GF-D8 (cell line): ENCODE data around the gene LSMEM2.
"Not testable (repeated sequence)": the region's sequence is repeated elsewhere in the genome, so short reads cannot be mapped to it uniquely, and the experiment has no call there.

ENCODE experiments used
- DNase-seq: peaks from one replicate; lab custom pipeline; 2025; lab: John Stamatoyannopoulos, UW

The LSMEM2 gene

GRCh38 chr3:50264964-50265485 lies 13.9 kb upstream of the LSMEM2 start:
- no peak for DNase-seq

- no peak for DNase-seq
Measured at GRCh38 chr3:50265571-50265970, 13.3 kb upstream of the LSMEM2 start.

- no peak for DNase-seq
Measured at GRCh38 chr3:50266017-50266416, 12.9 kb upstream of the LSMEM2 start.

GRCh38 chr3:50266836-50267235 lies 12.1 kb upstream of the LSMEM2 start:
- no peak for DNase-seq

GRCh38 chr3:50267280-50267913 lies 11.5 kb upstream of the LSMEM2 start:
- no peak for DNase-seq

- no peak for DNase-seq
Measured at GRCh38 chr3:50268276-50268675, 10.6 kb upstream of the LSMEM2 start.

GRCh38 chr3:50268703-50269451 lies 10.0 kb upstream of the LSMEM2 start, which contains the start of gene SEMA3B:
SEMA3B (plus strand) TSS chr3:50269147; CDS start chr3:50269241, 94 bp downstream.
- DNase-seq, result no peak

GRCh38 chr3:50269460-50269859 lies 9.4 kb upstream of the LSMEM2 start:
- no peak for DNase-seq

- no peak for DNase-seq
Measured at GRCh38 chr3:50269977-50270413, 8.9 kb upstream of the LSMEM2 start.

- DNase-seq, result no peak
Measured at GRCh38 chr3:50270422-50271224, 8.3 kb upstream of the LSMEM2 start.

- DNase-seq, result no peak
Measured at GRCh38 chr3:50271314-50271936, 7.5 kb upstream of the LSMEM2 start.

GRCh38 chr3:50272538-50272910 lies 6.4 kb upstream of the LSMEM2 start:
- not testable (repeated sequence) for DNase-seq

- DNase-seq, result peak; percentile 9
Measured at GRCh38 chr3:50272911-50273688, 5.8 kb upstream of the LSMEM2 start.

- no peak for DNase-seq
Measured at GRCh38 chr3:50273689-50274065, 5.2 kb upstream of the LSMEM2 start.

GRCh38 chr3:50274371-50275104 lies 4.3 kb upstream of the LSMEM2 start:
- DNase-seq, result peak; percentile 19

- no peak for DNase-seq
Measured at GRCh38 chr3:50275141-50275995, 3.5 kb upstream of the LSMEM2 start.

- DNase-seq, result no peak
Measured at GRCh38 chr3:50275996-50276761, 2.7 kb upstream of the LSMEM2 start.

- DNase-seq, result no peak
Measured at GRCh38 chr3:50276762-50277101, 2.2 kb upstream of the LSMEM2 start.
